ENCODE measurements around the gene CHD2.
A peak's percentile ranks its signal among the peaks of the same experiment; 100 is the strongest.
"Not testable (repeated sequence)": the region's sequence is repeated elsewhere in the genome, so short reads cannot be mapped to it uniquely, and the experiment has no call there.

The CHD2 gene

DNA sequence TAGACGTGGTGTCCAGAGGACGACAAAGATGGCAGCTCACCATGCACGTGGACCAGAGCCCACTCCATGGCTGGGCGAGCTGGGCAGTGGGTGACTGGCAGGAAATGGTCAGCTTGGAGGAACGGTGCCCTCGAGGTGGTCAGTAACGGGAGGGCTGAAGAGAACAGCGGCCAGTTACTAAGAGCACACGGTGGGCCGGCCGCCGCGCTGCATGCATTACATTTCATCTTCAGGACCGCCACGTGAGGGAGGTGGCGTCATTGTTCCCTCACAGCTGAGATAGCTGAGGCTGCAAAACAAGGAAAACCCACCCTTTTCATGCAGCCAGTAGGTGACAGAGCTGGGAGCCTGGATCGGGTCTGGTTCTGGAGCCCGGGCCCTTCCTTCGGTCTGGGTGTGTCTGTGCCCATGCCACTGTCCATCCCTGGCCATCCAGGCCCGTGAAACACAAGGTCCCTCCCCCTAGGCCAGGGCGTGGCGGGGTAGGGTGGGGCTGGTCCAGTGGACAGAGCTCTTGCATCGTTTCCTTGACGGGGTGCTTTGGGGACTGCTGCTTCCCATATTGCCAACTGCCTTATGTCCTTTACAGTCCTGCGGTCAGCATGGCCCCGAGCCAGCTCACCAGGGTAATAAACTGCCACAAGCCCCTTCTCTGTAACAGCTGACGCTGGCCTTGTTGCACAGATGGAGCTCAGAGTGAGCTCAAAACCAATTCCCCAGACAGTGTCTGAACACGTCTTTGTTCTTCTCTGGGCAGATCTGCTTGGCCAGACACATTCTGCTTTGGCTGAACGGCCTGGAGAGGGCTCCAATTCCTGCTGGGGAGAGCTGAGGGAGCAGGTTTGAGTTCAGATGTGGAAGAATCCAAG is 137.1 kb downstream of the CHD2 start:
- DNase-seq, result peak in 1 of 3 experiments; percentile 21

DNA sequence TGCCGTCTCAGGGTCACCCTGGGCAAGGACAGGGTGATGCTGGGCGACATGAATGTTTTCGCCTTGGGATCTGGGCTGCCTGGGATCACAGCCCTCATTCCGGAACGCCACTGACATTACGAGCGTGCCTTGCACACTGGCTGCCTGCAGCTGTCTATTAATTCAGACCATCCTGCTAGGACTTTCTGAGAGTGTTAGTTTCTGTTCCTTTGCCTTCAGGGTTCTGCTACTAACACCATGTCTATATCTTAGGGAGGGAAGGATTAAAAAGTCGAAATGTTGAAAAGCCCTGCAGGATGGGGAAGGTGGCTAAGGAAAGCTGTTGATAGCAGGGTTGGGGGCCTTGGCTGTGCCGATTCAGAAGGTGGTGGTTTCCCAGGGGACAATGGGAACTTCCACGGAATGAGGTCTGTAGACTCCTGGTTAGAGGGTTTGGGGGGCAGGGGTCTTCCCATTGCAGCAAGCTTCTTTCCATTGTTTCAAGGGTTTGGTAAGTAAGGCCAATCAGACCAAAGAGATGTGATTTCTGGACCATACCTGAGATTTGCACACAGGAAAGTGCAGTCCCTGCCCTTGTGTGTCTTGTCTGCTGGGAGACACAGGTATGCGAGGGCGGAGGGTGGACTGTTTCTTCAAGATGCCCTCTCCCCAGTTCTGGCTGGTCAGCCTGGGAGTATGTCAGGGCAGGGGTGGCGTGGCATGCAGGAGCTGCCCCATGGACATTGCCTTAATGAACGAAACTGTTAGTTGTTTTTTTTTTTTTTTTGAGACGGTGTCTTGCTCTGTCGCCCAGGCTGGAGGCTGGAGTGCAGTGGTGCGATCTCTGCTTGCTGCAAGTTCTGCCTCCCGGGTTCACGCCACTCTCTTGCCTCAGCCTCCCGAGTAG is 137.9 kb downstream of the CHD2 start:
- DNase-seq, result no peak

DNA sequence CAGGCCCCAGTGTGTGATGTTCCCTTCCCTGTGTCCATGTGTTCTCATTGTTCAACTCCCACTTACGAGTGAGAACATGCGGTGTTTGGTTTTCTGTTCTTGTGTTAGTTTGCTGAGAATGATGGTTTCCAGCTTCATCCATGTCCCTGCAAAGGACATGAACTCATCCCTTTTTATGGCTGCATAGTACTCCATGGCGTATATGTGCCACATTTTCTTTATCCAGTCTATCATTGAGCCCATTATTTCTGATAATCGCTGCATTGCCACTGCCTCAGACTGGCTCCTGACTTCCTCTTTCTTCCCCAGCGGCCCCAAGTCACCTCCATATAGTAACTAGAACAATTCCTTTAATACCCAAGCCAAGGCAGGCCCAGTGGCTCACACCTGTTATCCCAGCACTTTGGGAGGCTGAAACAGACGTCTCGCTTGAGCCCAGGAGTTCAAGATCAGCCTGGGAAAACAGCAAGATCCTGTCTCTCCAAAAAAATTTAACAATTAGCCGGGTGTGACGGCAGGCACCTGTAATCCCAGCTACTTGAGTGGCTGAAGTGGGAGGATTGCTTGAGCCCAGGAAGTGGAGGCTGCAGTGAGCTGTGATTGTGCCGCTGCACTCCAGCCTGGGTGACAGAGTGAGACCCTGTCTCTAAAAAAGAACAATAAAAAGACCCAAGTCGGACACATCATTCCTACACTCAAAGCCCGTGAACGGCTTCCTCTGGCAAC is 139.6 kb downstream of the CHD2 start:
- not testable (repeated sequence) for DNase-seq

DNA sequence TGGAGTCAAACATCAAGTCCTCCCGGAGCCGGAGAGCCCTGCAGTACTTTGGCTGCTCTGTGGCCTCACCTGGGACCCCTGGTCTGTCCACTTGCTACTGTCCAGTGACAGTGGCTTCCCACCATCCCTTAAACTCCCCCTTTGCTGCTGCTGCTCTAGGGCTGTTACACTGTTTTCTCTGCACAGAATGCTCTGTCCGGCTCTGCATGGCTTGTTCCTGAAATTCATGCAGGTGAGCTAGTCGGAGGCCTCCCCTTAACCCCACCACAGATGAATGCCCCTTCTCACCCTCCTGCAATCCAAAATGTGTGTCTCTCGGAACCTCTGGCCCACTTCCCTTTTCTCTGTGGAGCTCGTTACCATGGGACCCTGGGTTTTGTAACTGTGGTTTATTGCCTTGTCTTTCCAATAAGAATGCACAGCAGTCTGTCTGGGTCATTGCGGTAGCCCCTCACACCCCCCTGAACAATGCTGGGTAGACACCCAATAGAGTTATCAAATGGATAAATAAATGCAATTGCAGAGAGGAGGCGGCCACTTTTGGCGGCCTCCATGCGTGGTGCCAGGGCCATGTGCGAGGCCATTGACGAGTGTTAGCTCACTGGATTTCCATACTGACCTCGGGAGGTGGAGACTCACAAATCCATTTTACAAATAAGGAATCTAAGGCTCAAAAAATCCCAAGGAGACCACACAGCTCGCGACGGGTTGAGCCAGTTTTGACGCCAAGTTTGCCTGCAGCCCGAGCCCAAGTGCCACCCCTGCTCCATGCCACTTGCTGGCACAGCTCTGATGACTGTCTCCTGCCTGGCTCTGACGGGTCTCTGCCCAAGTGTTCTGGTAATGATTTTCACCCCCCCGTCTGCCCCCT is 140.4 kb downstream of the CHD2 start:
- DNase-seq, result no peak

DNA sequence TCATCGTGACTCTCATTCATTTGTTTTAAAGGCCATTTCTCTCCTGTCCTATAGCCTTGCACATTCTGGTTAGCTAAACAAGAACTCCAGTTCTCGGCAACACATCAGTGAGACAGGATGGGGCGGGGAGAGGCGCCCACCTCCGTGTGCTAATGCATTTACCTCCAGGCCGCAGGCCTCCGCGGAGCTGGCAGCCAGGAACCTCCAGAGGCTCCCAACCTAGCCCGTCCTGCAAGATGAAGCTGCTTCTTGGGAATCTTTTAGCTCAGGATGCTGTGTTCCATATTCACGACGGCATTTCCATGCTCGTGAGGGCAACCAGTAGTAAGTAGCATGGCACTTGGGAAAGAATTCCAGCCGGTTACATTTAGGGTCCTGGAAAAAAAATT is 141.0 kb downstream of the CHD2 start:
- DNase-seq, result no peak

DNA sequence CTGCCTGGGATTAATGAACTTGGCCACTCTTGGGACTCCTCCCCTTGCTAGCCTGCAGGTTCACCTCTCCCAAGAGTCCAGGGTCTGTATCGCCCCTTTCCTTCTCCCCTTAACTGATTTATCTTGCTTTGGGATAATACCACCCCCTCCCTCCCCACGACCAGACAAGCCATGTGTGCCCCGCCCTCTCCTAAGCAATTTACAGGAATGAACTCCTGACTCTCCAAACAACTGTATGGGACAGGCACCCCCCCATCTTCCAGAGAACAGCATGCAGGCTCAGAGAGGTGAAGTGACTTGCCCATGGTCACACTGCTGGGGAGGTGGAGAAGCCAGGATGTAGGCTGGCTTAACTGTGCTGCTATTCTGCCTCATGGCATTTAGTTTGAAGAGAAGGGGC is 142.1 kb downstream of the CHD2 start:
- DNase-seq, result no peak

DNA sequence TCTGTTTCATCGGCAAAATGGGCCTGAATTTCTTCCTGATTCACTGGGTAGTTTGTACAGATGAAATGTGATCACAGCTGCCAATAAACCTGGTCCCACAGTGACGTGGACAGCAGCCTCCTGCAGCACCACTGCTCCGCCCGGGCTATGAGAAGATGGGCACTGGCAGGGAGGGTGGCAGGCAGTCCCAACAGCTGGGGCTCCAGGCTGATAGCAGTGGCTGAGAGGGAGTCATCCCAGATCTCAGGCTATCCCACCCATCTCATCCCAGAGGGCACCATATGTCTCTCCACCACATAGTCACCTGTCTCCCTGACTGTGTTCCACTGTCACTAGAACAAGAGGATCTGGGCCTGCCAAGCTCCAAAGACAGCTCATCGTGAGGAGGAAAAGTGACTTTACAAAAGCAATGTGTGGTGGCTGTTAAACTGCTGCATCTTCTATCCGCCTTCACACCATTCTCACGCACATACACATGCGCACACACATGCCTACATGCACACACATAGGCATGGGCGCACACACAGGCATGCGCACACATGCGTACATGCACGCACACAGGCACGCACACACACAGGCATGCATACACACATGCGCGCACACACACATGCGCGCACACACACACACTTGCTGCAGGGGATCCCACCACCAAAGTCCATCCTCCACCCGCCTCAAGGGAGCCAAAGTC is 142.7 kb downstream of the CHD2 start:
- DNase-seq, result no peak

DNA sequence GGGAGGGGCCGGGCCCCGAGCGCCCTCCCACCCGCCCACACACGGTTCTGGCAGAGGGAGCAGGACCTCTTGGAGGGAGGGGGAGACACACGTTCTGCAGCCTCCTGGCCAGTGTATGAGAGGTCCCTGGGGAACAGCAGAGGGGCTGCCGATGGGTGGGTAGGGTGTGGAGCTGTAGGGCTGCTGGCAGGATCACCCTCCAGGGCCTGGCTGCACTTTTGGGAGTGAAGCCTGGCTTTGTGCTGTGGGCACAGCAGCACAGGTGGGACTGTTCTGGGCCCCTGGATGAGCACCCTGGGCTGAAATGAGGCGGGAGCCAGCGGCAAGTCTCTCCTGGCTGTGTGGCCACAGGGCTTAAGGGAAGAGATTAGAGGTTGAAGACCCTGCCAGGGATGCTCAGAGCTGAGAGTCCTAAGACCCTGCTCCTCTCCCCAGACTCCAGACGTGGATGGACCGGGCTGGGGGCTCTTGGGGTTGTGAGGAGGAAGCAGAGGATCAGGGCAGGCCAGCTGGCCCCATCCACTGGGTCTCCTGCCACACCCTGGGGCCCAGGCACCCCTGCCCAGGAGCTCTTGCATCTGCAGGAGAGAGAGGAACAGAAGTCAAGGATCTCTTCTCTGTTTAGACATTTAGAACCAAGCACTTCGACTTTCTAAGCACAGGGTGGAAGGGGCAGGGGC is 143.6 kb downstream of the CHD2 start:
- no peak for DNase-seq

DNA sequence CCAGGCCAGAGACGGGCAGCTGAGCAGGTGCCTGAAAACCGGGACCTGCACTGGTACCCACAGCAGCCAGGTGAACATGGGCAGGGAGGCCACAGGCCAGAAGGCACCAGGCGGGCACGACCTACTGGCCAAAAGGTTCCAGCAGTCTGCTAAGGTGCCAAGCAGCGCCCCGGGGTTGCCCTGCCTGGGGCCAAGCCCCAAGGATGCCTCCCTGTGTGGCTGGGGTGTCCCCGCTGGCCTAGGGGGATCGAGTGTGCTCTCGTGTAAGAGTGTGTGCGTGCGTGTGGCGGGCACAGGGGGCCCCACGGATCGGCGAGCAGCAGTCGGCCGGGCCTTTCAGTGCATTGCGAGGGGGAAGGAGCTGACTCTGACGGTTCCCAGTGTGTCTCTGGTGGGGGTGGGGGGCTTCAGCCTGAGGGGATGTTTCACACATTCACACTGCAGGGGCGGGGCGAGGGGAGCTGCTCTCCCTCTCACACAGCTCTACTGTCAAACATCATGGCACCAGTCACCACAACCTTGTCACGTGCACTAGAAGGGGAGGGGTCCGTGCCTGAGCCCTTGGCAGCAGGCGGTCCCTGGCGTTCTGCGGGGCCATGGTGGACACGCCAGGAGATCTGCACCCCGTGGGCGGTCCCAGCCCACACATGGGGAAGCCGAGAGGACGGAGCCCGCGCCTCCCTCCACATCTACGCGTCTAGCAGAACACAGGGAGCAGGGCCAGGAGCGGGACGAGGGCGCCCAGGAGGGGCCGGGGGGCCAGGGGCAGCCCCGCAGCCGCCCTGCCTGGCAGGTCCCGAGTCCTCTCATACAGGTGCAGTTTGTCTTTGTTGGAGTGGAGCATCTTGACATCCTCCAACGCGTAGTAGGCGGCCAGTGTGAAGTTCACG is 144.4 kb downstream of the CHD2 start:
- no peak for DNase-seq

DNA sequence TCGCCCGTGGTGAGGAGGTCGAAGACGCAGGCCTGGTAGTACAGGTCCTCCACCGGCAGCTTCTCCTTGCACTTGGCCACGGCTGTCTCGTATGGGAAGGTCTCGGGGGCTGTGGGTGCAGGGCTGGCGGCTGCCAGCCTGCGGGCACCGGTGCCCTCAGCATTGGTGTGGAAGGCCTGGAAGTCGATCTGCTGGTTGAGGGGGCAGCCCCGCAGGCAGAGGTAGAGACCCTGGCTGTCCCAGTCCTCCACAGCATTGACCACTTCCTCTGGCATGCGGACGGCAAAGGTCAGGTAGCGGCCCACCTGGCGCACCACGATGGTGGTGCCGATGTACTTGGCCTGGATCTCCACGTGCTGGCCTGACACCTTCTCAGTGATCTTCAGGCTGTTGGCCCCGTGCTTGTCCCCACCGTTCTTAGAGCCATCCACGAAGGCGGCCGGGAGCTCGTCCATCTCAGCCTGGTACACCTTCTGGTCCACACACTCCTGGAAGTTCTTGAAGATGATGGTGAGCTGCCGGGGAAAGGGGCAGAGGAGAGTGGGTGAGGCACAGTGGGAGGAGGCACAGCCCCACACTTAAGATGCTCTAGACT is 145.2 kb downstream of the CHD2 start:
- no peak for DNase-seq

DNA sequence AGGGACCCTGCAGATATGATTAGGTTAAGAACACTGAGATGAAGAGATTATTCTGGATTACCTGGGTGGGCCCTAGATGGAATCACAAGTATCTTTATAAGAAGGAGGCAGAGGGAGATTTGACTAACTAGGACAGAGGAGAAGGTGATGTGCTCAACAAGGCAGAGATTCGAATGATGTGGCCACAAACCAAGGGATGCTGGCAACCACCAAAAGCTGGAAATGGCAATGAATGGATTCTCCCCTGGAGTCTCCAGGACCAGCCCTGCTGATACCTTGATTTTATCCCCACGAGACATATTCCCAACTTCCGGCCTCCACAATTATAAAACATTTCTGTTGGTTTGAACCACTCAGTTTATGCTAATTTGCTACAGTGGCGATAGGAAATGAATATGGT is 146.0 kb downstream of the CHD2 start:
- no peak for DNase-seq

DNA sequence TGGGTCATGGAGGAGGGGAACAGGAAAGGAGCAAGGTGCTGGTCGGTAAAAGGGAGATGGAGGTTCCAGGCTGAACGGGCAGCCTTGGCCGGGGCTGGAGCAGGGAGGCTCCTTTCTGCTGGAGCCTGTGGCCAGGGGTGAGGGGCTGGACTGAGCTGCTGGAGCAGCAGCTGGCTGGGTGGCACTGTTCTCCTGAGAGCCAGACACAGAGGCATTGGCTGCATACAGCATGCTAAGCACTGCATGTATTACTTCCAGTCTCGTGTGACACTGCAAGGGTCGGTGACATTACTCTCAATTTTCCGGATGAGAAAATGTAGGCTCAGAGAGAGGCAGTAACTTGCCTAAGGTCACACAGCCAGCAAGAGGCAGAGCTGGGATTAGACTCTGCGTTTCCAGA is 146.6 kb downstream of the CHD2 start:
- DNase-seq, result no peak

DNA sequence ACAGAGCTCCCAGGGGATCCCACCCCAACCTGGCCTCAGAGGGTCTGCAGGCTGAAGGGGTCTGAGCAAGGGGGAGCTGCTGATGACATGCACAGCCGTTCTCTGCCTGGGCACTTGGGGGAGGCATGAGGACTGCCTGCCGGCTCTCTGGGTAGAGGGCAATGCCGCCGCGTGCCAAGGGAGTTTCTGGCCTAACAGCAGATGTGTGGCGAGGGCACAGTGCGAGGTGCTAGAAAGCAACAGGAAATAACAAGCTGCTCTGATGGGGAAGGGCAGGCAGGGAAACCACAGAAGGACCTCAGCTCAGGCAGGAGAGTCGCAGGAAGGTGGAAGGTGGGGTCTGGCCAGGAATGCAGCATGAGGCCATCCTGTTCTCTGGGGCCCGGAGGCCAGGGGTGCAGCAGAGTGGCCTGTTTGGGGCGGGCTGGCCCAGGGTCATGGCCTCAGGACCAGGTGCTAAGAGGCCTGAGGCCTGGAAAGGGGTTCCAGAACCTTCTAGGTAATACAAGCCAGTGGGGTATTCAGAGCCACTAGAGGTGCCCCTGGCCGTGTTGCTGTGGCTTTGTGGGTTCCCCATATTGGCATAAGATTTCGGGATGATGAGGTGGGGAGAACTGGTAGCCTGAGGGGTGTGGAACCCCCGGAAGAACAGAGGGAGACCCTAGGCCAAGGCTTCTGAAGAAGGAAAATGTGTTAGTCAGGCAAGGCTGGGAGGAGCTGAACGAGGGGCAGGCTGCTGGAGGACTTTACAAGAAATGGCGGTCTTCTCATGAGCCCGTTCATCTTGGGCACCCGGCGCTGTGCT is 147.7 kb downstream of the CHD2 start:
- DNase-seq, result no peak

DNA sequence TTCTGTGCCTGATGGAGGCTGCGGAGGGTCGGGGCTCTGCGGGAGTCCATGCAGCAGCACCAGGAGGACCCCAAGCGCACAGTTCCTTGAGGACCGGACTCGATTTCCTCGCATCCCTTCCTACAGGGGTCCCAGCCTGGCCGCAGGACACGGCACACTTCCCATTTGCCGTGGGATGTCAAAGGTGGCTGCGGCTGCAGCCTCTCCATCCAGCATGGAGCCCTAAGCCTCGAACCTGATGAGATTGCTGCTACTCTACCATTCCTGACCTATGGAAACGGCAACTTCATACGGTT is 148.2 kb downstream of the CHD2 start:
- DNase-seq, result no peak

DNA sequence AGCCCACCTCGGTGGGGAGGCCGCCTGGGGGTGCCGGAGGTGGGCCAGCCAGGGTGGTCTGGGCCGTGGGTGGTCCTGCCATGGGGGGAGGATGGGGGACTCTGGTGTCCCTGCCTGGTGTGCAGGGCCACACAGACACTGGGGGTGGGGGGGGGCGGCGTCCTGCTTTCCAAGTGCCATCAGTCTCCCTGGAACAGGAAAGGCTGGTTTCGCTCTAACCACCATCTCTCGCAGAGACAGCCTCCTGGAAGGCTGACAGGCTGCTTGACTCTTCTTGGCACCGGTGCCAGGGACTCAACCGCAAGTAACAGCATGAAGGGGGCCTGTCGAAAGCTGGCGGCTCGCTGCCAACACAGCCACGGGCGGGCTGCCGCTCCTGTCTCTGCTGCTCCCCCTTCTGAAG is 148.6 kb downstream of the CHD2 start:
- no peak for DNase-seq

DNA sequence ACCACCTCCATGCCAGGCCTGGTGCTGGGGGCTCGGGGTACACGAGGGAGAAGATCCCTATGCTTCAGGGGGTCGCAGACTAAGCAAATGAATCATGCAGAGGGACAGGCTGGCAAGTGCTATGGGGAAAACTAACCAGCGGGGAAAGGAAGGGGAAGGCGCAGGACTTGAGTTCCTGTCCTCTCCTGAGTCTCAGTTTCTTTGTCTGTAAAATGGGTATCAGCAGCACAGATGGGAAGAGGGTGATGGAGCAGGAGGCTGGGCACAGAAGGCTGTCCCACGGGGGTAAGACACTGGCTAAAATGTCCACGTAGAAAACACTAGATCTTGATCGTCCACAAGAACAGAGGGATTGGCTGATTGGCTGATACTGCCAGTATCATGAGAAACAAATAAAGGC is 149.1 kb downstream of the CHD2 start:
- no peak for DNase-seq

DNA sequence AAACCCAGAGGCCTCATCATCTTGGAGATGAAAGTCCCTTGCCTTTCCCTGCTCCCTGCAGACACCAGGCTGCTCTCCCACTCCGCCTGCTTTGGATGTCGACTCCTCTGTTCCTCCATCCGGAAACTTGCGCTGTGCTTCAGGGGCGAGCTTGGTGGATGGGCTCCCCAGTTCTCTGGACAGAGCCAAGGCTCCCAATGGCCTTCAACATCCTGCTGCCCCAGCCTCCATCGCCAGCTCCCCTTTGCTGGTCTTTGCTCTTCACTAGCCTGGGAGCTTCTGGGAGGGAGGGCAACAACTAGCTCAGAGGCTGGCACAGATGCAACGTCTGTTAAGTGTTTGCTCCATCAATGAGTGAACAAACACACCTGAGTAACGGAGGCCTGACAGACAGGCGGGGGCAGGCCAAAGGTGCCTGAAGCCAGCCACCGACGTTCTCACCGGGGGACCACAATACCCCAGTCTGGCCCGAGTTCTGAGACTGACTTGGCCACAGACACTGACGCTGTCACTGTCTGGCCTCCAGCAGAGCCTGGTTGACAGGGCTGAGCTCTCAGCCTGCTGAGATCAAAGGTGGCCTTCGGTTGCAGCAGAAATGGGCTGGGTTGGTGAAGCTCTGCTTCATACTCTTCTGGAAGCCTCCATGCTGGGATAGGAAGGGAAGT is 149.9 kb downstream of the CHD2 start:
- peak in 2 of 3 experiments; percentile 48 to 81 for DNase-seq

DNA sequence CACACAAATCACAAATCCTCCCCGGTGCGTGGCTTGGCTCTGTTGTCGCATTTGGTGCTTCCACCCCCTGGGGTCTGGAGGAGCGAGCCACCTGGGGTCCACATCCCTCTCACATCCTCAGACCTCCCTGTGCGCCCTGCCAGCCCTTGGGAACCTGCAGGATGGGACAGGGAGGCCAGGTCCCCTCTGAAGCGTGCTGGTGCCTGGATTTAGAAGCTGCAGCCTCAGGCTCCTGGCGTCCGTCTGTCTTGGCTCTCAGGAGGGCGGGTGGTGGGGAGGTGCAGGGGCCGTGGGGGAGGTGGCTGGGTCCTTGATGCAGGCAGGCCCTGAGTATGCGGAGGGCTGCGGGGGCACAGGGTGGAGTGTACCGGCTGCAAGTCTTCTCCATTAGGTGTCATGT is 150.5 kb downstream of the CHD2 start:
- DNase-seq, result no peak

Measured in NCI-H1417 (cell line).